GM18508 (cell line): ENCODE measurements around the gene GOLGA8T.
"Not testable (repeated sequence)": the region's sequence is repeated elsewhere in the genome, so short reads cannot be mapped to it uniquely, and the experiment has no call there.

ENCODE experiments used
- ATAC-seq: cut with Tn5 transposase; IDR thresholded peaks from one replicate; pipeline ENCODE4 v1.9.1; 2021; ENCODE audit warnings: moderate number of reproducible peaks; ENCODE audit not compliant: insufficient read depth, unreplicated experiment

The GOLGA8T gene

GRCh38 chr15:30134751-30135150 lies at the start of gene GOLGA8T:
TSS of gene GOLGA8T (plus strand) at chr15:30135051. CDS start at chr15:30135149, 98 bp downstream.
- ATAC-seq: not testable (repeated sequence)

GRCh38 chr15:30097827-30098226 lies 37.0 kb upstream of the GOLGA8T start:
- ATAC-seq: not testable (repeated sequence)

- ATAC-seq: not testable (repeated sequence)
Measured at GRCh38 chr15:30102890-30103289, 32.0 kb upstream of the GOLGA8T start.

GRCh38 chr15:30103941-30104507 lies 30.8 kb upstream of the GOLGA8T start:
- not testable (repeated sequence) for ATAC-seq

- ATAC-seq: not testable (repeated sequence)
Measured at GRCh38 chr15:30110591-30110990, 24.3 kb upstream of the GOLGA8T start.

- not testable (repeated sequence) for ATAC-seq
Measured at GRCh38 chr15:30130066-30130465, 4.8 kb upstream of the GOLGA8T start.

- not testable (repeated sequence) for ATAC-seq
Measured at GRCh38 chr15:30143246-30143645, 8.4 kb downstream of the GOLGA8T start.

GRCh38 chr15:30149891-30150290 lies 15.0 kb downstream of the GOLGA8T start:
- ATAC-seq: not testable (repeated sequence)

- ATAC-seq: not testable (repeated sequence)
Measured at GRCh38 chr15:30162479-30163357, 27.9 kb downstream of the GOLGA8T start.

GRCh38 chr15:30163759-30164158 lies 28.9 kb downstream of the GOLGA8T start:
- not testable (repeated sequence) for ATAC-seq

- not testable (repeated sequence) for ATAC-seq
Measured at GRCh38 chr15:30164257-30164656, 29.4 kb downstream of the GOLGA8T start.

- ATAC-seq: not testable (repeated sequence)
Measured at GRCh38 chr15:30167403-30167802, 32.6 kb downstream of the GOLGA8T start.

- not testable (repeated sequence) for ATAC-seq
Measured at GRCh38 chr15:30167886-30168285, 33.0 kb downstream of the GOLGA8T start.

GRCh38 chr15:30171452-30171851 lies 36.6 kb downstream of the GOLGA8T start:
- ATAC-seq: not testable (repeated sequence)

GRCh38 chr15:30173041-30173608 lies 38.3 kb downstream of the GOLGA8T start:
- ATAC-seq: not testable (repeated sequence)

- not testable (repeated sequence) for ATAC-seq
Measured at GRCh38 chr15:30175291-30175690, 40.4 kb downstream of the GOLGA8T start.

- ATAC-seq: not testable (repeated sequence)
Measured at GRCh38 chr15:30176613-30177012, 41.8 kb downstream of the GOLGA8T start.

GRCh38 chr15:30179814-30180213 lies 45.0 kb downstream of the GOLGA8T start:
- ATAC-seq: not testable (repeated sequence)

- ATAC-seq: not testable (repeated sequence)
Measured at GRCh38 chr15:30185495-30185894, 50.6 kb downstream of the GOLGA8T start.

- not testable (repeated sequence) for ATAC-seq
Measured at GRCh38 chr15:30187429-30187828, 52.6 kb downstream of the GOLGA8T start.

- ATAC-seq: not testable (repeated sequence)
Measured at GRCh38 chr15:30189754-30190153, 54.9 kb downstream of the GOLGA8T start.
